K562 (cell line): Measurements from ENCODE around the gene ZP1. TPM values are rescaled to one million over a fixed set of nuclear protein-coding genes. Genes with fewer than 3 reads are reported as not detected.

Source experiments
- ARID1B ChIP-seq: fragments of 450-650 bp; IDR thresholded peaks from 2 replicates; pipeline ENCODE4 v1.6.1; 2016; ENCODE audit warnings: antibody characterized with exemption, mild to moderate bottlenecking, inconsistent platforms
- BRF2 ChIP-seq: IDR thresholded peaks from 3 replicates; pipeline ENCODE4 v1.6.1; 2011; ENCODE audit warnings: borderline replicate concordance, mild to moderate bottlenecking; ENCODE audit not compliant: insufficient read length, insufficient read depth
- CREB1 ChIP-seq, 2 experiments: sonication (generic) in 1 of 2; formaldehyde crosslinking in 1 of 2; IDR thresholded peaks; 2 replicates each; pipeline versions ENCODE4 v1.6.1 to v1.8.0; 2012 to 2022; ENCODE audit warnings: inconsistent platforms in 1 of 2, mild to moderate bottlenecking in 1 of 2, missing genetic modification reagents in 1 of 2, moderate library complexity in 1 of 2
- CTBP1 ChIP-seq: fragments of 450-650 bp; IDR thresholded peaks from 2 replicates; pipeline ENCODE4 v1.6.1; 2016; ENCODE audit warnings: borderline replicate concordance
- HBP1 ChIP-seq: fragments of 450-650 bp; formaldehyde crosslinking; IDR thresholded peaks from 2 replicates; pipeline ENCODE4 v1.4.0; 2022; ENCODE audit warnings: missing genetic modification characterization
- NR2F6 ChIP-seq: fragments of 450-650 bp; formaldehyde crosslinking; IDR thresholded peaks from 2 replicates; pipeline ENCODE4 v1.4.0; 2020; ENCODE audit warnings: mild to moderate bottlenecking
- PHF21A ChIP-seq: fragments of 450-650 bp; IDR thresholded peaks from 2 replicates; pipeline ENCODE4 v1.6.1; 2017; ENCODE audit warnings: low read depth, borderline replicate concordance
- POLR3G ChIP-seq: IDR thresholded peaks from 2 replicates; pipeline ENCODE4 v1.6.1; 2011; ENCODE audit not compliant: insufficient read length, insufficient replicate concordance; ENCODE audit errors: extremely low read depth
- RERE ChIP-seq: sonication (generic); formaldehyde crosslinking; IDR thresholded peaks from 2 replicates; pipeline ENCODE4 v1.8.0; 2023; ENCODE audit warnings: missing genetic modification reagents, mild to moderate bottlenecking, borderline replicate concordance
- TCF7 ChIP-seq: sonication (generic); IDR thresholded peaks from 2 replicates; pipeline ENCODE4 v1.6.1; 2016; ENCODE audit warnings: antibody characterized with exemption, borderline replicate concordance
- TOE1 ChIP-seq, 2 experiments: fragments of 450-650 bp in 1 of 2; sonication (generic) in 1 of 2; formaldehyde crosslinking in 1 of 2; IDR thresholded peaks; 2 replicates each; pipeline versions ENCODE4 v1.7.1 to v1.8.0; 2016 to 2022; ENCODE audit warnings: borderline replicate concordance in 2 of 2, mild to moderate bottlenecking in 2 of 2, antibody characterized with exemption in 1 of 2, inconsistent platforms in 1 of 2, low read depth in 1 of 2, missing genetic modification reagents in 1 of 2, moderate library complexity in 1 of 2
- ZNF217 ChIP-seq: sonication (generic); formaldehyde crosslinking; IDR thresholded peaks from 2 replicates; pipeline ENCODE4 v1.8.0; 2022; ENCODE audit warnings: mild to moderate bottlenecking, missing genetic modification reagents
- polyA plus RNA-seq, 8 experiments: library from polyadenylated mRNA; depleted of rRNA in 4 of 8; stranded (reverse) in 5 of 8; unstranded in 3 of 8; fragments of >200 nt; fragmentation: Nextera tagmentation in 2 of 8; fragmentation: Illumina TruSeq in 1 of 8; extraction: Ambion mirVana in 2 of 8; extraction: Trizol in 1 of 8; gene quantifications; 2 replicates each; pipeline versions ENCODE4 v1.2.1 to v1.2.3, GENCODE V29; 2011 to 2014; ENCODE audit warnings: inconsistent platforms in 1 of 8, missing spikeins in 1 of 8
- total RNA-seq, 7 experiments: library from RNA; depleted of rRNA in 6 of 7; stranded (reverse); fragments of >200 nt in 6 of 7; fragmentation: Illumina TruSeq in 2 of 7; extraction: Trizol in 2 of 7; gene quantifications; 2 replicates each; pipeline versions ENCODE4 v1.2.1 to v1.2.3, GENCODE V29; 2011 to 2021; ENCODE audit warnings: low replicate concordance in 1 of 7
- TF ChIP-seq, protein P1 (sequence below): fragments of 250-450 bp; sonication (Bioruptor Pico); IDR thresholded peaks from 2 replicates; pipeline ENCODE4 v1.5.1; 2021; ENCODE audit warnings: mild to moderate bottlenecking
- TF ChIP-seq, protein P2 (sequence below): sonication (generic); formaldehyde crosslinking; IDR thresholded peaks from 2 replicates; pipeline ENCODE4 v1.8.1; 2023; ENCODE audit warnings: mild to moderate bottlenecking, missing genetic modification reagents

The ZP1 gene
- total and polyA plus RNA-seq, 9 of the 15 experiments (the other 6 are each of a cell fraction or from before 2014, with no cell fraction given) = 0.11 to 0.15 TPM; not detected in 7

- TF ChIP-seq, protein P1, sequence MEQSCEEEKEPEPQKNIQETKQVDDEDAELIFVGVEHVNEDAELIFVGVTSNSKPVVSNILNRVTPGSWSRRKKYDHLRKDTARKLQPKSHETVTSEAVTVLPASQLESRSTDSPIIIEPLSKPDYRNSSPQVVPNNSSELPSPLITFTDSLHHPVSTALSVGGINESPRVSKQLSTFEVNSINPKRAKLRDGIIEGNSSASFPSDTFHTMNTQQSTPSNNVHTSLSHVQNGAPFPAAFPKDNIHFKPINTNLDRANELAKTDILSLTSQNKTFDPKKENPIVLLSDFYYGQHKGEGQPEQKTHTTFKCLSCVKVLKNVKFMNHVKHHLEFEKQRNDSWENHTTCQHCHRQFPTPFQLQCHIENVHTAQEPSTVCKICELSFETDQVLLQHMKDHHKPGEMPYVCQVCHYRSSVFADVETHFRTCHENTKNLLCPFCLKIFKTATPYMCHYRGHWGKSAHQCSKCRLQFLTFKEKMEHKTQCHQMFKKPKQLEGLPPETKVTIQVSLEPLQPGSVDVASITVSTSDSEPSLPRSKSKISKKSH (CRISPR knock-in tag) = no peak
- TF ChIP-seq ZNF217 (no peak), HBP1 (CRISPR knock-in tag) (no peak), TOE1 (IDR thresholded peaks at IDR 0.05; ENCODE audit: borderline replicate concordance) (0 out of 2 replicates have a peak, but pooled peaks have one; percentile 23), TOE1 (CRISPR knock-in tag; IDR thresholded peaks at IDR 0.05; ENCODE audit: borderline replicate concordance, low read depth) (no peak), NR2F6 (CRISPR knock-in tag) (no peak), TCF7 (no peak), POLR3G (no peak), BRF2 (no peak), RERE (CRISPR knock-in tag) (no peak), ARID1B (peak; percentile 89), CREB1 (IDR thresholded peaks at IDR 0.05) (peak; percentile 42; the same call in 1 of the 2 replicates), CREB1 (CRISPR knock-in tag; IDR thresholded peaks at IDR 0.05) (no peak), CTBP1 (peak; percentile 37; the same call in 1 of the 2 replicates), PHF21A (peak; percentile 76; the same call in 1 of the 2 replicates)
- TF ChIP-seq, protein P2, sequence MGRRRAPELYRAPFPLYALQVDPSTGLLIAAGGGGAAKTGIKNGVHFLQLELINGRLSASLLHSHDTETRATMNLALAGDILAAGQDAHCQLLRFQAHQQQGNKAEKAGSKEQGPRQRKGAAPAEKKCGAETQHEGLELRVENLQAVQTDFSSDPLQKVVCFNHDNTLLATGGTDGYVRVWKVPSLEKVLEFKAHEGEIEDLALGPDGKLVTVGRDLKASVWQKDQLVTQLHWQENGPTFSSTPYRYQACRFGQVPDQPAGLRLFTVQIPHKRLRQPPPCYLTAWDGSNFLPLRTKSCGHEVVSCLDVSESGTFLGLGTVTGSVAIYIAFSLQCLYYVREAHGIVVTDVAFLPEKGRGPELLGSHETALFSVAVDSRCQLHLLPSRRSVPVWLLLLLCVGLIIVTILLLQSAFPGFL (CRISPR knock-in tag) = no peak
Measured at GRCh38 chr11:60863550-60864521, 3.5 kb upstream of the ZP1 start (continued).
